Mesenchymal stem cell (in vitro differentiated cells and primary cell): ENCODE data around the gene EEFSEC.

Experiments used
- DNase-seq: peaks from one replicate; pipeline ENCODE4 v3.0.0-alpha.2; 2013
- H2AFZ ChIP-seq: one replicate; pipeline ENCODE4 v1.6.1; 2013; ENCODE audit warnings: low read depth, mild to moderate bottlenecking, control low read depth, inconsistent platforms, low read length, moderate library complexity
- H2AK5ac ChIP-seq: 2 replicates; pipeline ENCODE4 v1.6.1; 2013; ENCODE audit warnings: low read length, moderate library complexity, mild to moderate bottlenecking, inconsistent platforms; ENCODE audit not compliant: severe bottlenecking
- H2BK120ac ChIP-seq: one replicate; pipeline ENCODE4 v1.6.1; 2013; ENCODE audit warnings: low read depth, mild to moderate bottlenecking, inconsistent platforms, low read length, moderate library complexity
- H2BK12ac ChIP-seq, 2 experiments: one replicate each; pipeline ENCODE4 v1.6.1; 2013; ENCODE audit warnings: inconsistent platforms in 2 of 2, low read length in 2 of 2, mild to moderate bottlenecking in 2 of 2, moderate library complexity in 2 of 2, control low read depth in 1 of 2
- H2BK15ac ChIP-seq: one replicate; pipeline ENCODE4 v1.6.1; 2013; ENCODE audit warnings: mild to moderate bottlenecking, low read depth, inconsistent platforms; ENCODE audit not compliant: poor library complexity, severe bottlenecking
- H2BK5ac ChIP-seq: 2 replicates; pipeline ENCODE4 v1.6.1; 2013; ENCODE audit warnings: low read depth, mild to moderate bottlenecking, low read length, control low read depth, inconsistent platforms; ENCODE audit not compliant: poor library complexity, severe bottlenecking
- H3K14ac ChIP-seq, 2 experiments: one replicate each; pipeline ENCODE4 v1.6.1; 2013; ENCODE audit warnings: inconsistent platforms in 2 of 2, low read length in 2 of 2, control low read depth in 1 of 2, mild to moderate bottlenecking in 1 of 2, moderate library complexity in 1 of 2
- H3K18ac ChIP-seq, 2 experiments: one replicate each; pipeline ENCODE4 v1.6.1; 2013; ENCODE audit warnings: inconsistent platforms in 2 of 2, low read length in 2 of 2, control low read depth in 1 of 2, low read depth in 1 of 2, mild to moderate bottlenecking in 1 of 2
- H3K23ac ChIP-seq, 2 experiments: one replicate each; pipeline ENCODE4 v1.6.1; 2013; ENCODE audit warnings: inconsistent platforms in 2 of 2, low read length in 2 of 2, mild to moderate bottlenecking in 2 of 2, moderate library complexity in 2 of 2, control low read depth in 1 of 2
- H3K27ac ChIP-seq: 2 replicates; pipeline ENCODE4 v1.5.1; 2013; ENCODE audit warnings: mild to moderate bottlenecking, moderate library complexity, low read length, control low read depth, inconsistent platforms; ENCODE audit not compliant: poor library complexity, severe bottlenecking
- H3K27me3 ChIP-seq, 2 experiments: 2 replicates each; pipeline versions ENCODE4 v1.6.1 to v1.7.0; 2013; ENCODE audit warnings: low read length in 2 of 2, mild to moderate bottlenecking in 2 of 2, moderate library complexity in 2 of 2, control low read depth in 1 of 2, inconsistent platforms in 1 of 2; ENCODE audit not compliant: control insufficient read depth in 1 of 2, insufficient read depth in 1 of 2
- H3K36me3 ChIP-seq, 2 experiments: 2 replicates each; pipeline versions ENCODE4 v1.6.1 to v1.7.0; 2013; ENCODE audit warnings: low read length in 2 of 2, control low read depth in 1 of 2, inconsistent platforms in 1 of 2, low read depth in 1 of 2, mild to moderate bottlenecking in 1 of 2; ENCODE audit not compliant: insufficient read depth in 2 of 2, control insufficient read depth in 1 of 2
- H3K4ac ChIP-seq, 2 experiments: one replicate each; pipeline ENCODE4 v1.6.1; 2013; ENCODE audit warnings: inconsistent platforms in 2 of 2, low read length in 2 of 2, mild to moderate bottlenecking in 2 of 2, moderate library complexity in 2 of 2, control low read depth in 1 of 2, low read depth in 1 of 2
- H3K4me1 ChIP-seq: 2 replicates; pipeline ENCODE4 v1.6.1; 2013; ENCODE audit warnings: low read depth, low read length, control low read depth; ENCODE audit not compliant: control insufficient read depth, insufficient read depth
- H3K4me2 ChIP-seq: 2 replicates; pipeline ENCODE4 v1.6.1; 2013; ENCODE audit warnings: low read length, mild to moderate bottlenecking, inconsistent platforms; ENCODE audit not compliant: poor library complexity, severe bottlenecking
- H3K4me3 ChIP-seq, 2 experiments: 2 replicates each; pipeline versions ENCODE4 v1.5.1 to v1.7.0; 2013; ENCODE audit warnings: low read length in 2 of 2, mild to moderate bottlenecking in 2 of 2, control low read depth in 1 of 2, low read depth in 1 of 2; ENCODE audit not compliant: insufficient read depth in 1 of 2
- H3K79me1 ChIP-seq: replicated peaks from 2 replicates; pipeline ENCODE4 v1.6.1; 2013; ENCODE audit warnings: mild to moderate bottlenecking, control low read depth, low read length, inconsistent platforms; ENCODE audit not compliant: poor library complexity, severe bottlenecking
- H3K9ac ChIP-seq: 2 replicates; pipeline ENCODE4 v1.7.0; 2013; ENCODE audit warnings: mild to moderate bottlenecking, low read length, moderate library complexity
- H3K9me3 ChIP-seq: 2 replicates; pipeline ENCODE4 v1.7.0; 2013; ENCODE audit warnings: mild to moderate bottlenecking, low read length; ENCODE audit not compliant: control insufficient read depth
- H4K8ac ChIP-seq: one replicate; pipeline ENCODE4 v1.6.1; 2013; ENCODE audit warnings: inconsistent platforms, mild to moderate bottlenecking, low read length, moderate library complexity
- H4K91ac ChIP-seq: one replicate; pipeline ENCODE4 v1.6.1; 2013; ENCODE audit warnings: mild to moderate bottlenecking, low read length, inconsistent platforms
- WGBS: methylation state at CpG from one replicate; pipeline ENCODE4 v1.1.7; 2013; ENCODE audit warnings: mixed read lengths; 5-methylcytosine and 5-hydroxymethylcytosine counted together

Gene EEFSEC

DNA sequence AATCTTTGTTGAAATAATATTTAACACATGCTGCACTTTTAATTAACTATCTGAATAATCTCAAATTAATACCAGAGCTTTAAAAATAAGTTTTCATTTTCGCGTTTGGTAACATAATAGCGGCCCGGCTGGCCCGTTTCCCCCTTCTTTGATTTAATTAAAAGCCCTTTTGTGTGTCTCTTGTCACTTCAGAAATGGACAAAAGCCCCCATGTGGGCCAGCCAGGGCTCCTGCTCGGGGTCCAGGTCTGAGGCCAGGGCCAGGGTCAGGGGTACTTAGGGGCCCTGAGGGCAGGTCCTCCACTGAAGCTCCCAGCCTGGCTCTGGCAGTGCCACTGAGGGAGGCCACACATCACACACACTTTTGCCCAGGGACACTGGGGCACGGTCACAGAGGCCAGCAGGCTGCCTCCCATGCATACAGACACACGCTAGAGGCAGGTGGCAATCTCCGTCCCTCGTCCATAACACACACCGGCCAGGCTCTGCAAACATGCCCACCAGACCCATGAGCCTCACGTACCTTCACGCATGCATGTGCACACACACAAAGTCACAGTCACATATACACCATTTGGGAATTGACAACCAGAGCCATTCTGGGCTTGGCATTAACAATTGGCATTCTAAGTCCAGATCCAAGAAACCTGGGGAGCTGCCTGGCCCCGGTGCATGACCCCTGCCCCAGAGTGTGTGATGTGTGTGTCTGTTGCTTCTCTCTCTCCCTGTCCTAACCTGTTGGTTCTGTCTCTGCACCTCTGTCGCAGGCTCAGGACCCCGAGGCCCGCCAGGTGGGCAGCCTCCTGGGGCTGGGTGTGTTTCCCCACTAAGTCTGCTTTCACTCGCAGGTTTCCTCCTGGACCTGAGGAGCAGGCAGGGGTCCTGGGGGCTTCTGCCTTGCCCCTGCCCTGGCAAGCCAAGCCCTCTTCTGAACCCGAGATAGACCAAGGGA, 274.9 kb downstream of the EEFSEC start:
- no peak overlapping the region for H3K4me2 ChIP-seq
- no peak overlapping the region for H2BK12ac ChIP-seq
- no peak overlapping the region for H2BK15ac ChIP-seq

DNA sequence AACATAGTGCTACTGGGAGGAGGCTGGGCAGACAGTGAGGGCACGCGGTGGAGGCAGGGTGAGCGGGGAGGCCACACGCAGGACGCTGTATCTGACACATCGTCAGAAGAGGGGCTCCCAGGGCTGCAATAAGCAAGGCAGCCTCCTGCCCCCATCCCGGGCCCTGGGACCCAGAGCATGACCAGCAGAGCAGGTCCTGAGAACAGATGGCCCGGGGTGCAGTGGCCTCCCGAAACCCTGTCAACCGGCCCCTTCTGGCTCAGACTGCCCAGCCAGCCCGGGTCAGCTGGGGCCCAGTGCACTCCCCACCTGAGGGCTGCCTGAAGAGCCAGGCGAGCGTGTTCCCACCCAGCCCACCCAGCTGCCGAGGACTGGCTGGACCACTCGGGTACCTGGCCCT, 276.0 kb downstream of the EEFSEC start:
- Histone ChIP-seq H3K36me3 (no peaks in the 10 kb centered on the region), H2AFZ (no peak overlapping the region), H4K8ac (no peak overlapping the region), H2AK5ac (no peak overlapping the region), H2BK5ac (no peak overlapping the region), H3K9me3 (no peaks in the 10 kb centered on the region), H4K91ac (no peak overlapping the region), H3K79me1 (no peaks in the 10 kb centered on the region), H3K4me3 (no peak overlapping the region), H2BK120ac (no peak overlapping the region), H2BK15ac (no peak overlapping the region), H3K27ac (no peak overlapping the region), H3K9ac (no peak overlapping the region), H3K27me3 (peaks cover 78 to 90% of the 10 kb centered on the region in 2 experiments), H3K4me2 (no peak overlapping the region), H3K23ac (no peak overlapping the region), H2BK12ac (no peak overlapping the region), H3K4ac (no peak overlapping the region), H3K18ac (no peak overlapping the region), H3K14ac (no peak overlapping the region), H3K4me1 (peaks cover 21% of the 10 kb centered on the region)
- 90% methylated on average over 11 of the region's 15 CpGs for WGBS
- DNase-seq: no peak

More for the DNA sequence above, 274.9 kb downstream of the EEFSEC start:
- Histone ChIP-seq H4K91ac (no peak overlapping the region), H3K18ac (no peak overlapping the region), H3K4me3 (no peak overlapping the region), H3K27ac (no peak overlapping the region), H3K14ac (no peak overlapping the region), H3K4ac (no peak overlapping the region), H4K8ac (no peak overlapping the region), H3K9ac (no peak overlapping the region), H3K27me3 (peaks cover 67 to 90% of the 10 kb centered on the region in 2 experiments), H3K9me3 (no peaks in the 10 kb centered on the region), H3K23ac (no peak overlapping the region), H3K36me3 (no peaks in the 10 kb centered on the region), H2BK5ac (no peak overlapping the region), H2AK5ac (no peak overlapping the region), H2AFZ (no peak overlapping the region), H3K79me1 (no peaks in the 10 kb centered on the region), H2BK120ac (no peak overlapping the region), H3K4me1 (peaks cover 23% of the 10 kb centered on the region)
- 88% methylated on average over 19 of the region's 19 CpGs for WGBS
- DNase-seq: no peak

DNA sequence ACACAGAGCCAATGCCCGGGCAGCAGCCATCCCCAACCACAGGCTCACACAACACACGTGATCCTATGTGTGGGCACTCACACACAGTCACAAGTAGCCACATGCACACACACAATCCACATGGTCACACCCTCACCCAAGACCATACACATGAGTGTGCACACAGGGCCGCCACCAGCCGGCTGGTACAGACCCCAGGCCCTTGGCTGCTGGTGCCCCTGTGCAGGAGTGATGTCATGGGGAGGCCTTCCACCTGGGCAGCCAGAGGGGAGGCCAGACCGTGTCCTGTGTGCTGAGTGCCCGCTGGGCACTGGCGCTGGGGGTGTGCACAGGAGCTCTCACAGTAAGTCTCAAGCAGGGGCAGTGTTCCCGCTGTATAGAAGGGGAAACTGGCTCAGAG, 276.5 kb downstream of the EEFSEC start:
- Histone ChIP-seq H2AFZ (no peak overlapping the region), H3K9me3 (no peaks in the 10 kb centered on the region), H3K4me3 (no peak overlapping the region), H2BK15ac (no peak overlapping the region), H2AK5ac (no peak overlapping the region), H3K9ac (no peak overlapping the region), H3K36me3 (no peaks in the 10 kb centered on the region), H3K4ac (no peak overlapping the region), H2BK12ac (no peak overlapping the region), H3K14ac (no peak overlapping the region), H3K4me2 (no peak overlapping the region), H3K18ac (no peak overlapping the region), H4K8ac (no peak overlapping the region), H4K91ac (no peak overlapping the region), H3K27me3 (peaks cover 83 to 90% of the 10 kb centered on the region in 2 experiments), H3K79me1 (no peaks in the 10 kb centered on the region), H3K23ac (no peak overlapping the region), H3K4me1 (peaks cover 21% of the 10 kb centered on the region), H2BK120ac (no peak overlapping the region), H3K27ac (no peak overlapping the region), H2BK5ac (no peak overlapping the region)
- no peak for DNase-seq
- 87% methylated on average over 8 of the region's 8 CpGs for WGBS

DNA sequence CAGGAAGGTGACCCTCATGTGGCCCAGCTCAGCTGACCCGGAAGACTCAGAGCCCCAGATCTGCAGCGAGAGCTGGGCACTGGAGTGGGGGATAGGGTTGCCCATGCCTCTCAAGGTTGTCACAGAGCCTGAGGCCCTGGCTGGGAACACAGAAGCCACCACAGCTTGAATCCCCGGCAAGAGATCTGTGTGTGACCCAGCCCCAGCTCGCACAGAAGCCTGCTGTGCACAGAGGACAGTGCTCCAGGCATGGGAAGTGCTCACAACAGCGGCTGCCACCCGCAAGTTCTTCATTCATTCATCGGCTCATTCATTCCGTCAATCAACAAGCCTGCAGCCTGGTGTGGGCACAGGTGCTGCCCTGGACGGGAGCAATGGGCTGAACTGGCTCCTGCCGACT, 277.0 kb downstream of the EEFSEC start:
- peaks cover 84 to 90% of the 10 kb centered on the region in 2 experiments for H3K27me3 ChIP-seq
- no peak overlapping the region for H3K27ac ChIP-seq
- H4K91ac ChIP-seq: no peak overlapping the region
- H3K14ac ChIP-seq: no peak overlapping the region
- peaks cover 21% of the 10 kb centered on the region for H3K4me1 ChIP-seq
- no peaks in the 10 kb centered on the region for H3K36me3 ChIP-seq
- H3K9me3 ChIP-seq: no peaks in the 10 kb centered on the region
- no peak for DNase-seq
- H3K9ac ChIP-seq: no peak overlapping the region
- no peak overlapping the region for H2BK5ac ChIP-seq
- no peak overlapping the region for H2BK15ac ChIP-seq
- H3K4me3 ChIP-seq: no peak overlapping the region
- no peak overlapping the region for H2AK5ac ChIP-seq
- H2AFZ ChIP-seq: no peak overlapping the region
- no peak overlapping the region for H4K8ac ChIP-seq
- no peak overlapping the region for H2BK120ac ChIP-seq
- no peak overlapping the region for H2BK12ac ChIP-seq
- H3K23ac ChIP-seq: no peak overlapping the region
- WGBS: 75% methylated on average over 10 of the region's 10 CpGs
- H3K79me1 ChIP-seq: no peaks in the 10 kb centered on the region
- H3K18ac ChIP-seq: no peak overlapping the region
- no peak overlapping the region for H3K4me2 ChIP-seq
- H3K4ac ChIP-seq: no peak overlapping the region
